ENCODE data around the gene MYL7.

DNA sequence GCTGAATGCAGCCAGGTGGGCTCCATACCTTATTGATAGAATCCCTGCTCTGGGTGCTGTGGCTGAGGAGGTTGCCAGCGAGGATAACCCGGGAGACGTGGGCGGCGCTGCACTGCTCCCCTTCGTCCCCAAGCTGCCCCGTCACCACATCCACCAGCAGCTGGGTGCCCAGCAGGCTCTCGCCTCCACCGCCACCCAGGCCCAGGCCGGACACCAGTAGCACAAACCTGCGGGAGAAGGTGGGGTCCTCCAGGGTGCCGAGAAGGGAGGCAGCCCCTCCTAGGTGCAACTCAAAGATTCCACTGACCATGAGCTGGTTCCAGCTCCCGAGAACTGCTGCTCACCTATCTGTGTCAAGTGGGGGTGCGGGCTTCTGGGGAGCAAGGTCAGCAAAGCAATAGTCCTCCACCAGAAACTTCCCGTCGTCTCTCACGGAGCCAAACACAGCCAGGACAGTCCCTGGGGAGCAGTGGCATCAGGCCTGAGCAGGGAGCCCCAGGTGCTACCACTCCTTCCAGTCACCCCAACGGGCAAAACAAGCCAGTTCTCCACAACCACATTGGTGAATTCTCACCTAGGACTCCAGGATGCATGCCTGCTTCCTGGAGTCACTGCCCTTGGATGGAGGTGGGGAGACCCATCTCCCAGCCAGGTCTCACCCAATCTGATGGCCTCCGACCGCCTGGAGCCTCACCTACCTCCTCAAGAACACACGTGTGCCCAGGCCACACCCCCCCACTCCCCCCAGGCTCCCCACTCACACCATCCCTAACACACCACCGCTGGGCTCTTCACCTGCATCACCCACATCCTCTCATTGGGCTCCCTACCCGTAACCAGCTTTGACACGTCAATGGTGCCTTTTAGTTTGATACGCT is 24.1 kb downstream of the MYL7 start:
- no peak for TF ChIP-seq POLR2A (IDR thresholded peaks at IDR 0.05; ENCODE audit: extremely low read depth, insufficient read length)
- TF ChIP-seq, protein P1, sequence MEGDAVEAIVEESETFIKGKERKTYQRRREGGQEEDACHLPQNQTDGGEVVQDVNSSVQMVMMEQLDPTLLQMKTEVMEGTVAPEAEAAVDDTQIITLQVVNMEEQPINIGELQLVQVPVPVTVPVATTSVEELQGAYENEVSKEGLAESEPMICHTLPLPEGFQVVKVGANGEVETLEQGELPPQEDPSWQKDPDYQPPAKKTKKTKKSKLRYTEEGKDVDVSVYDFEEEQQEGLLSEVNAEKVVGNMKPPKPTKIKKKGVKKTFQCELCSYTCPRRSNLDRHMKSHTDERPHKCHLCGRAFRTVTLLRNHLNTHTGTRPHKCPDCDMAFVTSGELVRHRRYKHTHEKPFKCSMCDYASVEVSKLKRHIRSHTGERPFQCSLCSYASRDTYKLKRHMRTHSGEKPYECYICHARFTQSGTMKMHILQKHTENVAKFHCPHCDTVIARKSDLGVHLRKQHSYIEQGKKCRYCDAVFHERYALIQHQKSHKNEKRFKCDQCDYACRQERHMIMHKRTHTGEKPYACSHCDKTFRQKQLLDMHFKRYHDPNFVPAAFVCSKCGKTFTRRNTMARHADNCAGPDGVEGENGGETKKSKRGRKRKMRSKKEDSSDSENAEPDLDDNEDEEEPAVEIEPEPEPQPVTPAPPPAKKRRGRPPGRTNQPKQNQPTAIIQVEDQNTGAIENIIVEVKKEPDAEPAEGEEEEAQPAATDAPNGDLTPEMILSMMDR (IDR thresholded peaks at IDR 0.05; ENCODE audit: low read depth, low read length) = no peak
